ENCODE data around the gene C16orf92.
"Not testable (repeated sequence)": the region's sequence is repeated elsewhere in the genome, so short reads cannot be mapped to it uniquely, and the experiment has no call there.

The C16orf92 gene

DNA sequence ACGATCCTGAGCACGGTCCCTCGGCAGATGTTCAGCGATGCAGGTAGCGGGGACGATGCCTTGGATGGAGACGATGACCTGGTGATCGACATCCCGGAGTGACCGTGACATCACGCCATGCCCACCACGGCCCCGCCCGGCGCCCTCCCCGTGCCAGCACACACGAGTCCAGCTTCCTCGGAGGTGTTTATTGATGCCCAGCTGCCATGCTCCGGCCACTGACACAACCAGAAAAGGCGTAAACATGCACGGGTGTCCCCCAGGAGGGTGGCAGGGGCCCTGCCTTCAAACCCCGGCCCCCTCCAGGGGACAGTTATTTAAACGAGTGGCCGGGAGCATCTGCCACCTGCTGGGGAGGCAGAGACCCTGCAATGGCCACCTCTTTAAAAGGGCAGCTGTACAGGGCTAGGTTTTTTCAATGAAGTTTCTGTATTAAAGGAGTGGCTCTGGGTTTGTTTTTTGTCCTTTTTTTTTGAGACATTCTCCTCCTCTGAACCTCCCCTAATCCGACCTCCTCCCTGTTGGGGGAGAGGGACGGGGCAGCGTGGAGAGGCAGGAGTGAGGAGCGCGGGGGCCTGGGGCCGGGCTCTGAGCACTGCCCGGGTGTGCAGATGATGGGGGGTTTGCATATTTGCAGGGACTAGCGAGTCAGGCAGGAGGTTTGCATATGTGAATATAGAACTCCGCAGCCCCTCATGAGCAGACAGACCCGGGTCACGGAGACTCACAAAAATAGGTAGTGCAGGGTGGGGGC is 17.5 kb upstream of the C16orf92 start:
- DNase-seq (ENCODE audit: low read depth), result peak; percentile 36

DNA sequence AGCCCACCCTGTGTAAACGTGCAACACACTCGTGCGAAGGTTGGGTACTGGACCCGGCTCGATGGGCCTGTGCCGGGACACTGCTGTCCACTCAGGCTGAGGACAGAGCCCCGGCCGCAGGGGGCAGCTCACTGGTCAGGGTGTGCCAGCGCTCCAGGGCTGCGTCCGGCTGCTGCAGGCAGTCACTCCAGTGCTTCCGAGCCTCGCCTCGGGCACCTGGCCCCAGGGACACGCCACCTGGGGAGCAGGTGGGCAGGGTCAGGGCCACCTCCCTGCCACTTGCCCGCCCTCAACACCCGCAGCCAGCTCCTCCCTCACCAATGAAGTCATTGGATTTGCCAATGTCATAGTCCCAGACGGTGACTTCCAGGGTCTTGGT is 16.9 kb upstream of the C16orf92 start:
- DNase-seq (ENCODE audit: low read depth), result no peak

GRCh38 chr16:30006659-30007377 is 16.2 kb upstream of the C16orf92 start:
- DNase-seq (ENCODE audit: low read depth), result no peak

DNA sequence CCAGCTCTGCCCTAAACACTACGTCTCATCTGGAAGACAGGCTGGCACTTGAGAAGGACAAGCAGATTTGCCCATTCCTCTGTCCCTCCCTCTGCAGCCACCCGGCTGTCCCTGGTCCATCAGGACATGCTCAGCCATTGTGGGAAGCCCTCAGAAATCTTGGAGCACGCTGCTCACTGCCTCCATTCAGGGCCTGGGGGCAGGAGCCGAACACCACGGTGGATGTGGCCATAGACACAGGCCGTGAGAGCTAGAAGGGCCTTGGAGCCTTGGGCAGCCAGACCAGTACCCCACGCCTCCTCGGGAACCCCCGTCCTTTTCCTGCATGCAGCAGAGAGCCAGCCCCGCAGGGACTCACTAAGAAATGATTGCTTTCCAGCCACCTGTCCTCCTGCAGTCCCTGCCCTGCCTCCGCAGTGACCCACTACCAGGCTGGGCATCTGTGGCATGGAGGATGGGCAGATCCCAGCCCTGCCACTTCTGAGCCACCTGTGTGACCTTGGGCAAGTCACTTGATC is 15.6 kb upstream of the C16orf92 start:
- DNase-seq (ENCODE audit: low read depth), result no peak

DNA sequence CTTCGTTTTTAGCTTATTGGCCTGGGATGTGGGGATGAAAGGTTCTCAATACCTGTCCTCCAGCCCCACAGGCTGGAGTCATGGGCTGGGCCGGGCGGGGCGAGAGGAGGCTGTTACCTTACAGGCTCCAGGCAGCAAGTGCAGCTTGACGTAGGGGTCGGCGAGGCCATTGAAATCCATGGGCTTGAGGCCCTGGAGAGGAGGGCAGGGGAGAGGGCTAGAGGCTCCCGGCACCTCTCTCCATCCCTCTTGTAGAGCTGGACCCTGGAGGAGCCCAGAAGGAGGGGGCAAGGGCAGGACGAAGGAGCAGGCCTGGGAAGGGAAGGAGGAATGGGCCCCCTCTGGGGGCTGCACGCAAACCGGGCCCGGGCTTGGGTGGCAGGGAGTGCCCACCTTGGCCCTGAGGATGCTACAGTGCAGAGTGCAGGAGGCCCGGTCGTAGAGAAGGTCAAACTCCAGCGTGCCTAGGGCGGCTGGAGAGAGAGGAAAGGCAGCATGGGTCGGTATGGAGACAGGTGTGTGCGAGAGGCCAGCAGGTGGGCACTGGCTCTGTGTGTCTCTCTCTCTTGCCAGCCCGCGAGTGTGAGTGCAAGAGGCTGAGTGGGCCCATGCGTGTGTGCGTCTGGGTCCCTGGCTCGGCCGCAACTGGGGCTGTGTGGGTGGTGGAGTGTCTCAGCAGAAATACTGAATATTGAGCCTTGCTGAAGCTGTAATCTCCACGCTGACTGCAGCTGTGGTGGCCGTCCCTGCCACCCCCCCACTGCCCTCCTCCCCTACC is 13.7 kb upstream of the C16orf92 start:
- DNase-seq (ENCODE audit: low read depth), result no peak

GRCh38 chr16:30009990-30010843 is 12.8 kb upstream of the C16orf92 start:
- no peak for DNase-seq (ENCODE audit: low read depth)

GRCh38 chr16:30010844-30011713 is 11.9 kb upstream of the C16orf92 start, which contains the start of gene DOC2A:
DOC2A (minus strand) TSS chr16:30011027; CDS start chr16:30010222, 805 bp downstream.
- DNase-seq (ENCODE audit: low read depth), result no peak

DNA sequence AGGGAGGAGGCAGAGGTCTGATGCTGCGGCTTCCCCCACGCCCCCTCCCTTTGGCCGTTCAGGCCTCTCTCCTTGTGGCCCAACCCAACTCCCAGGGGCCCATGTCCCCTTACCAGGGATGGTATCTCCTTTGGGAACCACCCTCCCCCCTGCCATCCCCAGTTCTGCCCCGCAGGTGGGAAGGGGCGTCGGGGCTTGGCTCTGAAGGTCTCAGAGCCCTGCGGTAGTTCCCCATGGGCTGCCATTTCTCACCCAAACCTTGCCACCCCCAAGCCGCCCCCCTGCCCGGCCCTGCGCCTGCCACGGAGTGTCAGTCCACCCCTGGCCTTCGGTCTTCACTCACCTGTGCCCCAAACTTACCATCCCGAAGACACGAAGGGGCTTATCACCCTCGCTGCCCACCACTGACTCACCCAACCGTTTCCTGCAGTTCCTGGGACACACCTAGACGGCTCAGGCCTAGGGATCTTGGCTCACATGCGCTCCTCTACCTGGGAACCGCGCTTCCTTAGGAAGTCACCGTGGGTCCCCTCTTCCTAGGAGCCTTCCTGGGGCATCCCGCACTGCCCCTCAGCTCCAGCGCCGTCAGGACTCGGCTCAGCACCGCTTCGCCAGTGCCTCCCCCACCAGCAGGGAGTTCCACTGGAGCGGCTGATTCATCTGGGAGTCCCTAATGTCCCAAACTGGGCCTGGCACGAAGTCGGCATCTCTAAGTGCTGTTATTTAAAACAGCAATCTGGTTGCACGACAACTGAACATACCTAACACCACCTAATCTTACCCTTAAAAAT is 11.1 kb upstream of the C16orf92 start:
- DNase-seq (ENCODE audit: low read depth), result no peak

GRCh38 chr16:30012598-30012997 is 10.4 kb upstream of the C16orf92 start:
- DNase-seq (ENCODE audit: low read depth), result not testable (repeated sequence)

DNA sequence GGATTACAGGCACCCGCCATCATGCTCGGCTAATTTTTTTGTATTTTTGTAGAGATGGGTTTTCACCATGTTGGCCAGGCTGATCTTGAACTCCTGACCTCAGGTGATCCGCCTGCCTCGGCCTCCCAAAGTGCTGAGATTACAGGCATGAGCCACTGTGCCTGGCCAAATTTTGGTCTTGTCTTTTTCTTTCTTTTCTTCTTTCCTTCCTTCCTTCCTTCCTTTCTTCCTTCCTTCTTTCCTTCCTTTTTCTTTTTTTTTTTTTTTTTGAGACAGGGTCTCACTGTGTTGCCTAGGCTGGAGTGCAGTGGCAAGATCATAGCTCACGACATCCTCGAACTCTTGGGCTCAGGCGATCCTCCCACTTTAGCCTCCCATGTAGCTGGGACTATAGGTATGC is 7.5 kb upstream of the C16orf92 start:
- DNase-seq (ENCODE audit: low read depth), result not testable (repeated sequence)

GRCh38 chr16:30016555-30017276 is 6.3 kb upstream of the C16orf92 start:
- no peak for DNase-seq (ENCODE audit: low read depth)

DNA sequence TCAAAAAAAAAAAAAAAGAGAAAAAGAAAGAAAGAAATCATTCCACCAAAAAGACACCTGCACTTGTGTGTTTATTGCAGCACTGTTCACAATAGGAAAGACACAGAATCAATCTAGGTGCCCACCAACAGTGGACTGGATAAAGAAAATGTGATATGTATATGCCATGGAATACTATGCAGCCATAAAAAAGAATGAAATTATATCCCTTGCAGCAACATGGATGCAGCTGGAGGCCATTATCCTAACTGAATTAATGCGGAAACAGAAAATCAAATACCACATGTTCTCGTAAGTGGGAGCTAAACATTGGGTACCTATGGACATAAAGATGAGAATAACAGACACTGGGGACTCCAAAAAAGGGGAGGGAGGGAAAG is 5.7 kb upstream of the C16orf92 start:
- DNase-seq (ENCODE audit: low read depth), result no peak

- DNase-seq (ENCODE audit: low read depth), result not testable (repeated sequence)
Observed at GRCh38 chr16:30017937-30018336, 5.1 kb upstream of the C16orf92 start.

DNA sequence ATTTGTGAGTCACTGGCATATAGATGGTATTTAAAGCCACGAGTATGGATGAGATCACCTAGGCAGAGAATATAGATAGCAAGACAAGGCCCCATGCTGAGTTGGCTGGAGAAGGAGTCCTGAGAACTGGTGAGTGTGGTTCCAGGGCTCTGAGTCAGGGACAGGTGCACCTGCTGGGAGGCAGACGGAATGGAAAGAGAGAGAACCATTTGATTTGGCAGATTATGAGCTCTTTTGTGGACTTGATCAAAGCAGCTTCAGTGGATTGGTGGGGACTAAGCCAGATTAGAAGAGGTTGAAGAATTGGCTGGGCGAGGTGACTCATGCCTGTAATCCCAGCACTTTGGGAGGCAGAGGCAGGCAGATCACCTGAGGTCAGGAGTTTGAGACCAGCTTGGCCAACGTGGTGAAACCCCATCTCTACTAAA is 4.3 kb upstream of the C16orf92 start:
- no peak for DNase-seq (ENCODE audit: low read depth)

GRCh38 chr16:30023586-30023985 is 588 bp downstream of the C16orf92 start:
- DNase-seq (ENCODE audit: low read depth), result no peak

DNA sequence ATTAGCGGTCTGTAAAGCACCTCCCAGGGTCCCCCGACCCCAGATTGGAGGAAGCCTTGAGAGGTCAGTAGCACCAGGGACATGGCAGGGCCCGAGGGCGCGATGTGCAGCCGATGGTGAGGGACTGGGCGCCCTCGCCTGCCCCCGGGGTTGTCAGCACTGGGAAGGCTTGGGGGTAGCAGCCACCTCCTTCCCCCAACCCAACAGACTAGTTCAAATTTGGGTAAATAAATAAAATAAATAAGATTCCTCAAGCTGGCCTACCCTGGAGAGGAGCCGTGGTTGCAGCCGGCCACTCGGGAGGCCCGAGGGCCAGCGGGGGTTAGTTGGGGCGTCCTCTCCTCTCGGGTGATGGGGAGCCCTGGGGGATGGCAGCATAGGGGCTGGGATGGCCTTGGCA is 1.5 kb downstream of the C16orf92 start:
- DNase-seq (ENCODE audit: low read depth), result no peak

GRCh38 chr16:30025156-30025555 is 2.2 kb downstream of the C16orf92 start:
- no peak for DNase-seq (ENCODE audit: low read depth)

DNA sequence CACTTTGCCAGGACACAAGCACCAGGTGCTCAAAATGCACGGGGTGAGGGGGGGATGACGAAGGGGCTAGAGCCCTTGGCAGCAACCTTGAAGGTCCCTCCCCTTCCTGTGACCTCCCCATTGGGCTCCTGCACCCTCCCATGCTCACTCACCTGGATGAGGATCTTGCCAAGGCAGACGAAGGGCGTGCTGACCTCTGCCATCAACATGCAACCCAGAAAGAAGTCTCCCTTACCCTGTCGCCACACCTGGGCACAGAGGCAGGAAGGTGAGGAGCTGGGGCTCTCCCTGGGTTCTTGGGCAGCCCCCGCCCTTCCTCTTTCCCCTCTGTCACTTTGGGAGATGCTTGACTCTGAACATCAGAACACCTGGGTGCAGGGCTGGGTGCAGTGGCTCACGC is 2.6 kb downstream of the C16orf92 start:
- no peak for DNase-seq (ENCODE audit: low read depth)

DNA sequence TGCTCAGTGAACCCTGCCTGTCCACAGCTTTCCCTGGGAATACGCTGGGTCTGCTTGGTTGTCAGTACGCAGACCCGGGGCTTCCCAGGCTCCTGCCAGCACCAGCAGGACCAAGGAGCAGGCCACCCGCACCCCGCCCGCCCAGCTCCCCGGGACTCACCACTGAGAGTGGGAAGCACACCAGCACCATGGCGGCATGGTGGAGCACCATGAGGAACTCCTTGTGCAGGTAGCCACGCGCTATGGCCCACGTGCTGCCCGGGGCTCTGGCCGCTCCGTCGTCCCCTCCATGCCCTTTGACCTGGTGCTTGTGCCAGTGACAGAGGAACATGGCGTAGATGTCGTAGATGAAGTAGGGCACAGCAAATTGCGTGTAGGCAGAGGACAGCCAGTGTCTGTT is 3.5 kb downstream of the C16orf92 start:
- DNase-seq (ENCODE audit: low read depth), result no peak

Data from iris pigment epithelial cell (primary cell).